Skeletal muscle cell (primary cell): Measurements from ENCODE around the gene EFNB2.
A peak's percentile ranks its signal among the peaks of the same experiment; 100 is the strongest.

Source experiments
- DNase-seq: peaks from one replicate; pipeline ENCODE4 v3.0.0-alpha.2; 2010; ENCODE audit warnings: low read depth
- H3K4me3 ChIP-seq: 2 replicates; pipeline ENCODE4 v1.5.1; 2011; ENCODE audit warnings: low read depth, mild to moderate bottlenecking, control low read depth, low read length, moderate library complexity

The EFNB2 gene

GRCh38 chr13:106468744-106469590 is 66.5 kb downstream of the EFNB2 start:
- no peak for DNase-seq

GRCh38 chr13:106468207-106468606 is 67.3 kb downstream of the EFNB2 start:
- no peak overlapping the region for H3K4me3 ChIP-seq
- no peak for DNase-seq

More at GRCh38 chr13:106468744-106469590, 66.5 kb downstream of the EFNB2 start:
- H3K4me3 ChIP-seq, result no peak overlapping the region

- no peak for DNase-seq
- no peak overlapping the region for H3K4me3 ChIP-seq
These were observed 67.9 kb downstream of the EFNB2 start for GRCh38 chr13:106467427-106468122.

- DNase-seq, result no peak
- H3K4me3 ChIP-seq, result no peak overlapping the region
These were observed 68.6 kb downstream of the EFNB2 start for GRCh38 chr13:106466691-106467426.

GRCh38 chr13:106464076-106464475 is 71.4 kb downstream of the EFNB2 start:
- peak; percentile 36 for DNase-seq
- H3K4me3 ChIP-seq, result no peak overlapping the region

GRCh38 chr13:106462710-106463109 is 72.8 kb downstream of the EFNB2 start:
- DNase-seq, result no peak

GRCh38 chr13:106455777-106456176 is 79.7 kb downstream of the EFNB2 start:
- DNase-seq, result no peak
- H3K4me3 ChIP-seq, result no peak overlapping the region

More at GRCh38 chr13:106462710-106463109, 72.8 kb downstream of the EFNB2 start:
- H3K4me3 ChIP-seq, result no peak overlapping the region

GRCh38 chr13:106455190-106455589 is 80.3 kb downstream of the EFNB2 start:
- DNase-seq, result no peak
- H3K4me3 ChIP-seq, result no peak overlapping the region

GRCh38 chr13:106453101-106453500 is 82.4 kb downstream of the EFNB2 start:
- H3K4me3 ChIP-seq, result no peak overlapping the region
- DNase-seq, result no peak

- no peak overlapping the region for H3K4me3 ChIP-seq
- DNase-seq, result no peak
These were observed 84.5 kb downstream of the EFNB2 start for GRCh38 chr13:106450991-106451390.

GRCh38 chr13:106449096-106449495 is 86.4 kb downstream of the EFNB2 start:
- DNase-seq, result no peak
- H3K4me3 ChIP-seq, result no peak overlapping the region

- DNase-seq, result peak; percentile 16
- no peak overlapping the region for H3K4me3 ChIP-seq
These were observed 89.5 kb downstream of the EFNB2 start for GRCh38 chr13:106445996-106446395.

GRCh38 chr13:106443607-106444322 is 91.7 kb downstream of the EFNB2 start:
- DNase-seq, result no peak
- H3K4me3 ChIP-seq, result no peak overlapping the region

- DNase-seq, result no peak
- H3K4me3 ChIP-seq, result no peak overlapping the region
These were observed 94.6 kb downstream of the EFNB2 start for GRCh38 chr13:106440866-106441265.
